Measurements from ENCODE around the gene ATP10B. TPM values are rescaled to one million over a fixed set of nuclear protein-coding genes. Genes with fewer than 3 reads are reported as not detected.

Gene ATP10B
- total and polyA plus RNA-seq, 2 experiments from 2014 or later, result not detected

DNA sequence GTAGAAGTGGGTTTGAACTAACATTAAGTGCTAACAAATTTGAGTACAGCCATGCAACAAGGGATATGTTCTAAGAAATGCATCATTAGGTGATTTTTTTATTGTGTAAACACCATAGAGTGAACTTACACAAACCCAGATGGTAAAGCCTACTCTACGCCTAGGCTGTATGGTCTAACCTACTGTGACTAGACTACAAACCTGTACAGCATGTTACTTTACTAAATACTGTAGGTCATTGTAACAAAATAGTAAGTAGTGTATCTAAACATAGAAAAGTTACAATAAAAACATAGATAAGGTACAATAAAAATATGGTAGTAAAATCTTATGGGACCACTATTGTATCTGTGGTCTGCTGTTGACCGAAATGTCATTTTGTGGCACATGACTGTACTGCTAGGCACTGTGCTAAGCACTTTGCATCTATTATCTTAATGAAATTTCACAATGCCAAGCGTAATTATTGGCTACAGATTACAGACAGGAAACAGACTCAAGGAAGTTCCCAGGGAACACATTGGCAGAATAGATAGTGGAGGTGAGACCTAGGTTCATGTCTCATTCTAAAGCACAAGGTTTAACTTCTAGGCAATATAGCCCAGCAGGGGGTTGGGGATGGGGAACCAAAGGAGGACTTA lies 62.7 kb downstream of the ATP10B start:
- Histone ChIP-seq H3F3A (ENCODE audit: insufficient read depth) (no peaks in the 10 kb centered on the region), H3K27ac (no peak overlapping the region), H3K79me2 (ENCODE audit: insufficient read depth) (no peaks in the 10 kb centered on the region), H3K4me3 (no peak overlapping the region), H2AFZ (no peak overlapping the region), H3K9me3 (ENCODE audit: low read depth) (no peaks in the 10 kb centered on the region), H3K9me2 (ENCODE audit: insufficient read depth) (no peaks in the 10 kb centered on the region), H3K27me3 (replicated peaks; ENCODE audit: insufficient read depth) (no peaks in the 10 kb centered on the region), H4K20me1 (ENCODE audit: insufficient read depth) (no peaks in the 10 kb centered on the region), H3K4me2 (ENCODE audit: unreplicated experiment) (no peak overlapping the region), H3K9ac (no peak overlapping the region), H3K4me1 (ENCODE audit: insufficient read depth) (no peaks in the 10 kb centered on the region), H3K36me3 (ENCODE audit: low read depth) (no peaks in the 10 kb centered on the region)
- 29 to 40% methylated on average over 3 of the region's 3 CpGs for WGBS, 2 experiments (ENCODE audit: low coverage in 1 of 2, low lambda C conversion rate in 2 of 2, missing lambda C conversion rate in 2 of 2)
- in situ Hi-C loops (cut with MboI), result no loop called here
- no peak for TF ChIP-seq EZH2phosphoT487 (IDR thresholded peaks at IDR 0.05; ENCODE audit: insufficient read depth, low read depth)
- no peak for TF ChIP-seq EZH2 (IDR thresholded peaks at IDR 0.05; ENCODE audit: insufficient read depth, poor library complexity, severe bottlenecking)
- no peak for DNase-seq

DNA sequence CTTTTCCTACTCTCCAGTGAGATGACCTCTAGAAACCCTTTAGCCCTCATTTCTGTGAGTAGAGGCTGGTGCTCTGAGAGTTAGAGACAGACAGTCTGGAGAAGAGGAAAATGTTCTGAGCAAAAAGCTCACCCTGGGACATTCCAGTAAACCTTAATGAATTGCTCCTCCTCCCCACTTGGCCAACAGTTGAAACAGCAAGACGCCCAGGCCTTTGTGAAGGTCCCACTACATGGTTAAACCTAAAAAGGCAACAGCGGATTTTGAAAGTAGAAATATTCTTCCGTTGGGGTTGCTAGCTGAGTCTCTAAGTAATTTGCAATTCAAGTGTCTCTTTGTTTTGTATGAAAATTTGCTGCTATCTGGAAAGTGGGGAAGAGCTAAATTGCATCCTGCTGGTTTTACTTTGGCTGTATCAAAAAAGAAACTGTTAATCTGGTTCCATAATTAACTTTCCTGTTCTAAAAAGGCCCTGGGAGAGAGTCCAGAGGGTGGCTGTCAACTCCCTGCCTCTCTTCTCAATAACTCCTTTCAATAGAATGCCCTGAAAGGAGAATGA lies 63.8 kb downstream of the ATP10B start:
- in situ Hi-C loops (cut with MboI), result no loop called here
- no peak overlapping the region for H3K9ac ChIP-seq
- H3K4me3 ChIP-seq, result no peak overlapping the region
- H3K27me3 ChIP-seq (replicated peaks; ENCODE audit: insufficient read depth), result no peaks in the 10 kb centered on the region
- 18 to 25% methylated on average over 3 of the region's 3 CpGs for WGBS, 2 experiments (ENCODE audit: low coverage in 1 of 2, low lambda C conversion rate in 2 of 2, missing lambda C conversion rate in 2 of 2)
- no peaks in the 10 kb centered on the region for H3F3A ChIP-seq (ENCODE audit: insufficient read depth)
- no peaks in the 10 kb centered on the region for H3K79me2 ChIP-seq (ENCODE audit: insufficient read depth)
- DNase-seq, result no peak
- H3K27ac ChIP-seq, result no peak overlapping the region
- no peaks in the 10 kb centered on the region for H4K20me1 ChIP-seq (ENCODE audit: insufficient read depth)
- no peaks in the 10 kb centered on the region for H3K4me1 ChIP-seq (ENCODE audit: insufficient read depth)
- no peak overlapping the region for H3K4me2 ChIP-seq (ENCODE audit: unreplicated experiment)
- H3K9me3 ChIP-seq (ENCODE audit: low read depth), result no peaks in the 10 kb centered on the region
- H3K36me3 ChIP-seq (ENCODE audit: low read depth), result no peaks in the 10 kb centered on the region
- no peaks in the 10 kb centered on the region for H3K9me2 ChIP-seq (ENCODE audit: insufficient read depth)
- TF ChIP-seq EZH2 (IDR thresholded peaks at IDR 0.05; ENCODE audit: insufficient read depth, poor library complexity, severe bottlenecking), result no peak
- TF ChIP-seq EZH2phosphoT487 (IDR thresholded peaks at IDR 0.05; ENCODE audit: insufficient read depth, low read depth), result no peak
- no peak overlapping the region for H2AFZ ChIP-seq

DNA sequence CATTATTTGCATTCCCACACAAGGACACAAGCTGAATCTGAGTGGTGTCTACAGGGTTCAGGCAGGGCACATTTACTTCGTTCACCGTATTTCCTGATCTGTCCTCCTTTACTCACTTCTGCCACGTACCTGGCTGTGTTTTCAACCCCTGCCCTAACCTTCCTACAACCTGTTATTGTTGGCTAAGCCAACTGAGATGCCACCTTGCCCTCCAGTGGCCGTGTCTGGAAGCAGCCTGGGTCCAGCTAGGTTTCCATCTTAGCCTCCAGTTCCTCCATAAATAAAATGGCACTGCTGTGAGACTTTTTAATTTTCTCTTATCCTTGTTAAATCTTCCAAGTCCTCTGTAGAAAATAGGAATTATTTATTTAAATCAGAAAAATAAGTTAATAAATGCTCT lies 64.8 kb downstream of the ATP10B start:
- Histone ChIP-seq H3K27ac (no peak overlapping the region), H4K20me1 (ENCODE audit: insufficient read depth) (no peaks in the 10 kb centered on the region), H3K9me3 (ENCODE audit: low read depth) (no peaks in the 10 kb centered on the region), H3K4me1 (ENCODE audit: insufficient read depth) (no peaks in the 10 kb centered on the region), H3K4me3 (no peak overlapping the region), H3K4me2 (ENCODE audit: unreplicated experiment) (no peak overlapping the region), H2AFZ (no peak overlapping the region), H3K79me2 (ENCODE audit: insufficient read depth) (no peaks in the 10 kb centered on the region), H3K27me3 (replicated peaks; ENCODE audit: insufficient read depth) (no peaks in the 10 kb centered on the region), H3K9me2 (ENCODE audit: insufficient read depth) (no peaks in the 10 kb centered on the region), H3F3A (ENCODE audit: insufficient read depth) (no peaks in the 10 kb centered on the region), H3K9ac (no peak overlapping the region), H3K36me3 (ENCODE audit: low read depth) (no peaks in the 10 kb centered on the region)
- WGBS, 2 experiments (ENCODE audit: low coverage in 1 of 2, low lambda C conversion rate in 2 of 2, missing lambda C conversion rate in 2 of 2), result 23 to 26% methylated on average over 4 of the region's 4 CpGs
- in situ Hi-C loops (cut with MboI), result no loop called here
- TF ChIP-seq EZH2 (IDR thresholded peaks at IDR 0.05; ENCODE audit: insufficient read depth, poor library complexity, severe bottlenecking) (no peak), EZH2phosphoT487 (IDR thresholded peaks at IDR 0.05; ENCODE audit: insufficient read depth, low read depth) (no peak)
- DNase-seq, result peak; percentile 10

DNA sequence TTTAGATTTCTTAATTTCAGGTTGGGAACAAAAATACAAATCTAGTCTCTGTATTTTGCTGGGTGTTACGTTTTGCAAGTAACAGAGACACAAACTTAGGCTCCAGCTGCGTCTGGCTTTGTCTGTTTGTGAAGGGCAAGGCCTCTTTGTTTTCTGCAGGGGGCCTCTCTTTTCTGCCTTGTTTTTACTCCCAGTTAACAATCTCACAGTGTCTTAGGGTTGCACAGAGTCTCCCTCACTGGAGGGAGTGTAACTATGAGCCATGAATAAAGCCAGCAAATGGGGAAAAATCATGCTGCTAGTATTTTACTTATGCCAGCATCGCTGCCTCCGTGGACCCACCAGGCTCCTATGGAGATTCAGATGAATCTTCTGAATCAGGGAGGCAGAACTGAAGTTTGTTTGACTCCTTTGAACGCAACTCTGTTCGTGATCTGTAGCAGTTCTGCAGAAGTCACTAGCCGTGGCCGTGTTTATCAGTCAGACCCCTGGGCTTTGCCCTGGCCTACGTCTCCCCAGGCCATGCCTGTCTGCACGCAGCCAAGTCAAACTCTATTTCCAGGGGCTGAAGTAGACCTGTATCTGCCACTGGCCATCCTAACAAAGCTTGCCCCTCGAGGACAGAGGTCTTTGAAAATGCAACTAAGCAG lies 77.2 kb downstream of the ATP10B start:
- 29 to 39% methylated on average over 11 of the region's 11 CpGs for WGBS, 2 experiments (ENCODE audit: low coverage in 1 of 2, low lambda C conversion rate in 2 of 2, missing lambda C conversion rate in 2 of 2)
- no peaks in the 10 kb centered on the region for H3F3A ChIP-seq (ENCODE audit: insufficient read depth)
- no peaks in the 10 kb centered on the region for H3K36me3 ChIP-seq (ENCODE audit: low read depth)
- no peaks in the 10 kb centered on the region for H3K4me1 ChIP-seq (ENCODE audit: insufficient read depth)
- in situ Hi-C loops (cut with MboI), result no loop called here
- H4K20me1 ChIP-seq (ENCODE audit: insufficient read depth), result no peaks in the 10 kb centered on the region
- no peaks in the 10 kb centered on the region for H3K79me2 ChIP-seq (ENCODE audit: insufficient read depth)
- H2AFZ ChIP-seq, result no peak overlapping the region
- DNase-seq, result no peak
- H3K9me2 ChIP-seq (ENCODE audit: insufficient read depth), result no peaks in the 10 kb centered on the region
- H3K4me3 ChIP-seq, result no peak overlapping the region
- no peak overlapping the region for H3K4me2 ChIP-seq (ENCODE audit: unreplicated experiment)
- no peak for TF ChIP-seq EZH2phosphoT487 (IDR thresholded peaks at IDR 0.05; ENCODE audit: insufficient read depth, low read depth)
- TF ChIP-seq EZH2 (IDR thresholded peaks at IDR 0.05; ENCODE audit: insufficient read depth, poor library complexity, severe bottlenecking), result no peak
- H3K27ac ChIP-seq, result no peak overlapping the region
- H3K9ac ChIP-seq, result no peak overlapping the region
- no peaks in the 10 kb centered on the region; the same call in 1 of the 2 replicates for H3K27me3 ChIP-seq (replicated peaks; ENCODE audit: insufficient read depth)
- H3K9me3 ChIP-seq (ENCODE audit: low read depth), result no peaks in the 10 kb centered on the region

Data from GM23248 (cell line).